ENCODE data around the gene RPS19. TPM values are rescaled to one million over a fixed set of nuclear protein-coding genes. Genes with fewer than 3 reads are reported as not detected.
"Not testable (repeated sequence)": the region's sequence is repeated elsewhere in the genome, so short reads cannot be mapped to it uniquely, and the experiment has no call there.

The RPS19 gene
- total RNA-seq, 1 donor from 2014 or later, result 559 TPM

- peak; percentile 1 for DNase-seq
- ATAC-seq; intact Hi-C loops (cut with micrococcal nuclease): not testable (repeated sequence)
Observed at GRCh38 chr19:41875973-41876372, 15.9 kb downstream of the RPS19 start.

DNA sequence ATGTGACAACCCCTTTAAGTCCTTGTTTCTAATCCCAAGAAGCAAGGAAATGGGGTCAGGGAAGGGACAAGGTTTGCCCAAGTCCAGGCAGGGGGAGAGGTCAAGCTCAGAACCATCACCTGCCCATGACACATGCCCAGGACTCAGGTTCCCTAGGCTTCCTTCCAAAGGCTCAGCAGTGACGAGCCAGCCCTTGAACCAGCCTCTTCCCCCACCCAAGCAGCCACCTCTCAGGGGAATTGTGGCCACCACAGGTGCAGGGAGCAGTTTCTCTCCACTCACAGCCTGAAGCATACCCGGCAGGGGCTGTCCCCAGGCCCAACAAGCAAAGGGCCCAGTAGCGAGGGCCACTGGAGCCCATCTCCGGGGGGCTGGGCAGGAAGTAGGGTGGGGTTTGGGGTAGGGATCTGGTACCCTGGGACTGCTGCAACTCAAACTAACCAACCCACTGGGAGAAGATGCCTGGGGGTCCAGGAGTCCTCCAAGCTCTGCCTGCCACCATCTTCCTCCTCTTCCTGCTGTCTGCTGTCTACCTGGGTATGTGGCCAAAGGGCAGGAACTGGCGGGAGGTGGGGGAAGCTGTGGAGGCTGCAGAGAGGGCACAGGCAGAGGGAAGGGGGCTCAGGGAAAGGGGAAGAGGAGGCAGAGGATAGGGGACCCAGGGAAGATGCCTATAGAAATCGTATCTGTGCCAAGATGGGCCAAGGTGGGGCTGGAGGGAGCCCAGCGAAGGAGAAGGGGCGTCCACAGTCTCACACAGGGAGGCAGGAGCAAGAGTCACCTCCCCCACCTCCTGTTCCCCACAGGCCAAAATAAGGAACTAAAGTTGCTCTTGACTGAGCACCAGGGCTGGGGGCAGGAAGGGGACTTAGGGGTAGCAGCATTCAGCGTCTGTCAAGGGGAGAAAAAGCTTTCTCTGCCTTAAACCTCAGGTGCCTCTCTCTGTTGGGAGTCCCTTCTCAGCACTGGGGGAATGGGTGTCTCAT lies 17.1 kb downstream of the RPS19 start, which contains the start of gene CD79A:
CD79A (plus strand) TSS at position 433 of the 986 bp plus-strand sequence; CDS start at position 459, 26 bp downstream.
- ATAC-seq, result no peak
- DNase-seq, result peak; percentile 11
- intact Hi-C loops (cut with micrococcal nuclease), result no loop called here

- intact Hi-C loops (cut with micrococcal nuclease), result no loop called here
- no peak for DNase-seq
- no peak for ATAC-seq
Observed at GRCh38 chr19:41877916-41878905, 18.2 kb downstream of the RPS19 start.

DNA sequence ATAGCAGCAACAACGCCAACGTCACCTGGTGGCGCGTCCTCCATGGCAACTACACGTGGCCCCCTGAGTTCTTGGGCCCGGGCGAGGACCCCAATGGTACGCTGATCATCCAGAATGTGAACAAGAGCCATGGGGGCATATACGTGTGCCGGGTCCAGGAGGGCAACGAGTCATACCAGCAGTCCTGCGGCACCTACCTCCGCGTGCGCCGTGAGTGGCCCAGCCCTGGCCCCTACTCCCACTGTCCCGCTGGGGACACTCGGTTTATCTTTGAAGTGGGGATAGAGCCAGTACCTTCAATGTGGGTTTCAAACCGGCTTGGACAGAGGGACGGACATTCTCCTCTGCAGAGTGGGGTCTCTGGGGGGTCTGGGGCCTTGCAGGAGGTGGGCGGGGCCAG lies 19.0 kb downstream of the RPS19 start:
- intact Hi-C loops (cut with micrococcal nuclease), result no loop called here
- DNase-seq (no peak), ATAC-seq (no peak)

- intact Hi-C loops (cut with micrococcal nuclease), result no loop called here
- no peak for ATAC-seq
- DNase-seq, result no peak
Observed at GRCh38 chr19:41879670-41880328, 19.7 kb downstream of the RPS19 start.

DNA sequence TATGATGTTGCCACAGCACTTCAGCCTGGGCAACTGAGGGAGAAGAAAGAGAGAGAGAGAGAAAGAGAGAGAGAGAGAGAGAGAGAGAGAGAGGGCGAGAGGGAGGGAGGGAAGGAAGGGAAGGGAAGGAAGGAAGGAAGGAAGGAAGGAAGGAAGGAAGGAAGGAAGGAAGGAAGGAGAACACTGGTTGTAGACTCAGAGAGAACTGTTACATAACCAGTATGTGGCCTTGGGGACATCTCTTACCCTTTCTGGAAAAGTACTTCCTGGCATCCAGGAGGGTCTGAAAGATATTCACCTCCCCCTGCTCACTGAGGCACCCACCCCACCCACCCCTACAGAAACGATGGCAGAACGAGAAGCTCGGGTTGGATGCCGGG lies 20.3 kb downstream of the RPS19 start:
- no peak for ATAC-seq
- intact Hi-C loops (cut with micrococcal nuclease), result no loop called here
- no peak for DNase-seq

DNA sequence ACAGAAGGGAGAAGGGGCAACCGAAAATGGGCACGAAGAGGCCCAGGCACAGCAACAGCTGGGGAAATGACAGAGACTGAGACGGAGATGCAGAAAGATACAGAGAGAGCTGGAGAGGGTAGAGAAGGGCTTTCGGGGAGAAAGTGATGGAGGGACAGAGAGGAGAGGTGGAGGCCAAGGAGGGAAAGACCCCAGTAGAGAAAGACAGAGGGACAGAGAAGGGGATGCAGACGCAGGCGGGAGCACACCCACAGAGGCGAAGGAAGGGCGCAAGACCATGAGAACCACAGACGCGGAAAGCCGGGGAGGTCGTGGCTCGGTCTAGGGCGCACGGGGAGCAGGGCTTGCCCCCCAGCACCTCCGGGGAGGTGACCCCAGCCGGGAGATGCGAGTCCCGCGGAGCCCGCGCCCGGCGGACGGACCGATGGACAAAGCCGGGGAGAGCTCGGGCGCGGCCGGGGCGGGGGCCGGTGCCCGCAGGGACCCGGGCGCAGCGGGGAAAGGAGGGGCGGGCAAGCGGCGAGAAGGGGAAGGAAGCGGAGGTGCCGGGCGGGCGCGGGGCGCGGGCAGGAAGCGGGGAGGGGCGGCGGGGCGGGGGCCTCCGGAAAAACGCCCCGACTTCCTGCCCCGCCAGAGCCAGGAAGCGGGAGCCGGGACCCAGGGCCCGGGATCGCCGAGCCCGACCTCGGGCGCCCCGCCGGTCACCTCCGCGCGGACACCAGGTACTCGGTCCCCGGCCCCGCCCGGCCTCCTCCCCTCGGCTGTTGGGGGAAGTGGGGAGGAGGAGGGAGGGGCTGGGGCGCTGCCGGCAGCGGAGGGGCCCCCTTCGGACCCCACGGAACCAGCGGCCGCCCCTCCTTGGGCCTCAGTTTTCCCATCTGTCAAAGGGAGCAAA lies 22.8 kb downstream of the RPS19 start, which contains the start of gene ARHGEF1:
ARHGEF1 (plus strand) TSS at position 617 of the 895 bp plus-strand sequence. CDS start 4,899 bp downstream, outside the sequence.
- DNase-seq (peak; percentile 83), ATAC-seq (peak; percentile 60)
- intact Hi-C loops (cut with micrococcal nuclease), result no loop called here

DNA sequence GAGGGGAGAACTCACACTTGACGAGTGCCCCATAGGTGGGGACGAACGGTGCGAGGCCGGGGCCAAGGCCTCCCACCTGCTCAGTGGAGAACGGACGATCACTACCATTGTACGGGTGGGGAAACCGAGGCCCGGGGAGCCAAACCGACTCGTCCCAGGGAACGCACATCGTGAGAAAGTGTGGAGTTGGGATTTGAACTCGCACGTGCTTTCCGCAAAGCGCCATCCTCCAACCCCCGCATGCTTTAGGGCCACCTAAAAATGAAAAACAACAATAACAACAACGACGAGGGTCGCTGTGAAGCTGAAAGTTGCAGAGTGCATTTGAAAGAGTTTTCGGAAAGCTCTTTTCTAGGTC lies 23.4 kb downstream of the RPS19 start:
- intact Hi-C loops (cut with micrococcal nuclease), result no loop called here
- ATAC-seq (peak; percentile 4), DNase-seq (no peak)

GRCh38 chr19:41883821-41884733 lies 24.0 kb downstream of the RPS19 start:
- intact Hi-C loops (cut with micrococcal nuclease), result no loop called here
- ATAC-seq (peak; percentile 97), DNase-seq (peak; percentile 97)

GRCh38 chr19:41886761-41887710 lies 27.0 kb downstream of the RPS19 start:
- no peak for DNase-seq
- no peak for ATAC-seq
- intact Hi-C loops (cut with micrococcal nuclease), result no loop called here

GRCh38 chr19:41887711-41888382 lies 27.8 kb downstream of the RPS19 start:
- ATAC-seq (no peak), DNase-seq (peak; percentile 44)
- intact Hi-C loops (cut with micrococcal nuclease), result no loop called here

- DNase-seq, result no peak
- ATAC-seq, result no peak
- intact Hi-C loops (cut with micrococcal nuclease), result no loop called here
Observed at GRCh38 chr19:41888926-41889325, 28.9 kb downstream of the RPS19 start.

- intact Hi-C loops (cut with micrococcal nuclease), result no loop called here
- DNase-seq (no peak), ATAC-seq (no peak)
Observed at GRCh38 chr19:41889896-41890295, 29.8 kb downstream of the RPS19 start.

DNA sequence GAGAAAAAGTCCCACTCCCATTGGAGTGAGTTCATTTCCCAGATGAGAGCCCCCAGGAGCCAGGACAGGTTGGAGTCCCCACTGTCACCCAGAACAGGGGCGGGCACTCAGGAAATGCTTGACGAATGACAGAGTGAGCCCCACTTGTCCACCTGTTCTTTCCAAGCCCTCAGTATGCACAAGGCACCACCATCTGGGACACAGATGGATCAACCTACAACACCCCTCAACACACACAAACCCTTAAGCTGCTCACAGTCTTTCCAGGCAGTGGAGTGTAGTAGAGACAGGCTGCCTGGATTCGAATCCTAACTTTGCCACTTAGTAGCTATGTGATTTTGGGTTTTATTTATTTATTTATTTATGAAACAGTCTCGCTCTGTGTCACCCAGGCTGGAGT lies 30.9 kb downstream of the RPS19 start:
- intact Hi-C loops (cut with micrococcal nuclease), result no loop called here
- ATAC-seq (no peak), DNase-seq (no peak)

GRCh38 chr19:41892173-41892902 lies 32.3 kb downstream of the RPS19 start:
- intact Hi-C loops (cut with micrococcal nuclease), result no loop called here
- DNase-seq, result no peak
- no peak for ATAC-seq

Measured in left ventricle myocardium superior (tissue), 1 donor.